Lung (tissue), 12 donors: Measurements from ENCODE around the gene UQCRHL. TPM values are rescaled to one million over a fixed set of nuclear protein-coding genes. Genes with fewer than 3 reads are reported as not detected.

Experiments
- ATAC-seq: fragments of 200-7000 bp; cut with Tn5 transposase; one replicate; pipeline ENCODE4 v1.9.1; 2020; ENCODE audit warnings: moderate number of reproducible peaks; ENCODE audit not compliant: insufficient read depth, low FRiP score
- DNase-seq, 3 donors: peaks; one replicate each; pipeline ENCODE4 v3.0.0-alpha.2; 2013 to 2017
- H3K27ac ChIP-seq, 2 donors: one replicate each; pipeline ENCODE4 v1.5.1; 2013; ENCODE audit warnings: mild to moderate bottlenecking in 2 of 2, moderate library complexity in 2 of 2, control low read depth in 1 of 2, inconsistent platforms in 1 of 2, low read depth in 1 of 2, low read length in 1 of 2
- H3K27me3 ChIP-seq, 3 donors: one replicate each; pipeline ENCODE4 v1.5.1; 2013; ENCODE audit warnings: low read length in 2 of 3; ENCODE audit not compliant: control insufficient read depth in 3 of 3, insufficient read depth in 3 of 3
- H3K36me3 ChIP-seq, 4 donors: one replicate each; pipeline ENCODE4 v1.5.1; 2013; ENCODE audit warnings: low read length in 4 of 4, mild to moderate bottlenecking in 1 of 4, moderate library complexity in 1 of 4; ENCODE audit not compliant: control insufficient read depth in 4 of 4, insufficient read depth in 4 of 4
- H3K4me1 ChIP-seq, 5 donors: one replicate each; pipeline ENCODE4 v1.5.1; 2013; ENCODE audit warnings: low read length in 5 of 5, mild to moderate bottlenecking in 2 of 5, moderate library complexity in 1 of 5; ENCODE audit not compliant: control insufficient read depth in 5 of 5, insufficient read depth in 5 of 5
- H3K4me3 ChIP-seq: one replicate; pipeline ENCODE4 v1.5.1; 2013; ENCODE audit warnings: mild to moderate bottlenecking, control low read depth, moderate library complexity
- H3K9ac ChIP-seq, 2 donors: one replicate each; pipeline ENCODE4 v1.5.1; 2013; ENCODE audit warnings: low read length in 2 of 2, control low read depth in 1 of 2; ENCODE audit not compliant: insufficient read depth in 1 of 2
- H3K9me3 ChIP-seq, 4 donors: one replicate each; pipeline ENCODE4 v1.5.1; 2013; ENCODE audit warnings: low read length in 3 of 4, mild to moderate bottlenecking in 1 of 4, moderate library complexity in 1 of 4; ENCODE audit not compliant: control insufficient read depth in 4 of 4, insufficient read depth in 3 of 4
- CTCF ChIP-seq: IDR thresholded peaks from 2 replicates; pipeline ENCODE4 v1.5.1; 2012; ENCODE audit warnings: mild to moderate bottlenecking; ENCODE audit errors: control extremely low read depth, extremely low read depth
- WGBS, 2 donors: extraction: QIAGEN DNeasy Blood & Tissue Kit; methylation state at CpG; one replicate each; pipeline ENCODE4 v1.1.7; 2013; 5-methylcytosine and 5-hydroxymethylcytosine counted together
- polyA plus RNA-seq, 2 donors: library from polyadenylated mRNA; stranded (reverse); fragments of 200-250 nt; gene quantifications; one replicate each; pipeline ENCODE4 v1.2.1, GENCODE V29; 2013
- total RNA-seq, 2 donors: library from RNA; depleted of rRNA in 1 of 2; stranded (reverse); fragments of >200 nt in 1 of 2; gene quantifications; one replicate each; pipeline ENCODE4 v1.2.1, GENCODE V29; 2014 to 2021
- donor health status: control.
- donor health status: control.
- donor health status: Bipolar disorder and iron deficiency.
- donor health status: healthy.
- donor health status: DM: yes; HTN: yes; CAD: no.

The UQCRHL gene
- total and polyA plus RNA-seq, 4 donors, result 1.1 to 4.6 (median 1.7) TPM

DNA sequence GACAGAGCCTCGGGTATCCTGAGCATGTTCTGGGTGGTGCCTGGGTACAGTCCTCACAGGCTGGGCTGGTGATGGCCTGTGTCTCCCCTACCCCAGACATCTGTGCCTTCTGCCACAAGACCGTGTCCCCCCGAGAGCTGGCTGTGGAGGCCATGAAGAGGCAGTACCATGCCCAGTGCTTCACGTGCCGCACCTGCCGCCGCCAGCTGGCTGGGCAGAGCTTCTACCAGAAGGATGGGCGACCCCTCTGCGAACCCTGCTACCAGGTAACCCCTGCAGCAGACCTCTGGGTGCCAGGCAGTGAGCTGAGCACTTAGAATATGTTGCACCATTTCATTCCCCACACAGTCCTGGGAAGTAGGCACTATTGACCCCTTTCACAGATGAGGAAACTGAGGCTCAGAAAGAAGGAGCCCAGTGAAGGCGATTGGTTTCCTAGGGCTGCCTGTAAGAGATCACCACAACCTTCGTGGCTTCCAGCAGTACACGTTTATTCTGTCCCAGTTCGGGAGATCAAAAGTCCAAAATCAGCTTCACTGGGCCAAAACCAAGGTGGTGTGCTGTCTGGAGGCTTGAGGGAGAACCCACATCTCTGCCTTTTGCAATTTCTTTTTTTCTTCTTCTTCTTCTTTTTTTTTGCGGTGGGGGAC is 37.0 kb downstream of the UQCRHL start:
- DNase-seq (no peak), ATAC-seq (no peak)
- no peak overlapping the region for H3K27ac ChIP-seq
- no peaks in the 10 kb centered on the region for H3K9me3 ChIP-seq
- H3K9ac ChIP-seq, result no peak overlapping the region
- no peak for TF ChIP-seq CTCF
- H3K36me3 ChIP-seq, result peaks cover 4 to 53% (median 24%) of the 10 kb centered on the region in 4 donors
- no peak overlapping the region for H3K4me3 ChIP-seq
- no peaks in the 10 kb centered on the region for H3K27me3 ChIP-seq
- 93 to 95% methylated on average over 14 of the region's 14 CpGs for WGBS, 2 donors
- H3K4me1 ChIP-seq, result peaks cover 0 to 5% (median 0%) of the 10 kb centered on the region in 5 donors

DNA sequence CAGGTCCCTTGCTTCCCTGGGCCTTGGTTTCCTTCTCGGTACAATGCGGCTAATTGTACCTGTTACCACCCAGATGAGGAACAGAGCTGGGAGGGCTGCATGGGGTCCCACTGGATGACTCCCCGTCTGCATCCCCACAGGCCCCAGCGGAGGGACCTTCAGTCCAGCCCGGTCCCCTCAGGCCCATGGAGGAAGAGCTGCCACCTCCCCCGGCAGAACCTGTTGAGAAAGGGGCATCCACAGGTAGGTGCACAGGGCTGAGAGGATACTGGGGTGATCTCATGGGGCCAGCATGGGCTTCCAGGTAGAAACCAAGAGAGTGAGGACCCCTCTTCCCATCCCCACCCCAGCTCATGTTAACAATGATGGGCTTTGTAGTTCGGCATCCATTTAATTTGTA is 39.1 kb downstream of the UQCRHL start:
- H3K9me3 ChIP-seq, result no peaks in the 10 kb centered on the region
- no peak for TF ChIP-seq CTCF
- H3K9ac ChIP-seq, result no peak overlapping the region
- H3K36me3 ChIP-seq, result peaks cover 0 to 52% (median 26%) of the 10 kb centered on the region in 4 donors
- no peak overlapping the region for H3K4me3 ChIP-seq
- ATAC-seq (no peak), DNase-seq (no peak)
- peaks cover 0 to 5% (median 0%) of the 10 kb centered on the region in 5 donors for H3K4me1 ChIP-seq
- 96 to 97% methylated on average over 7 of the region's 7 CpGs for WGBS, 2 donors
- H3K27ac ChIP-seq, result no peak overlapping the region
- H3K27me3 ChIP-seq, result no peaks in the 10 kb centered on the region

- H3K36me3 ChIP-seq, result peaks cover 0 to 51% (median 25%) of the 10 kb centered on the region in 4 donors
These were observed 39.5 kb downstream of the UQCRHL start for GRCh38 chr1:15767941-15768340.

More at GRCh38 chr1:15767941-15768340, 39.5 kb downstream of the UQCRHL start:
- no peak for TF ChIP-seq CTCF
- 91 to 95% methylated on average over 5 of the region's 5 CpGs for WGBS, 2 donors
- H3K4me1 ChIP-seq, result peaks cover 0 to 5% (median 0%) of the 10 kb centered on the region in 5 donors
- H3K9ac ChIP-seq, result no peak overlapping the region
- DNase-seq, result no peak
- no peak overlapping the region for H3K27ac ChIP-seq
- H3K9me3 ChIP-seq, result no peaks in the 10 kb centered on the region
- no peak for ATAC-seq
- H3K4me3 ChIP-seq, result no peak overlapping the region
- H3K27me3 ChIP-seq, result no peaks in the 10 kb centered on the region
